K562 (cell line): ENCODE measurements around the gene SBDS. TPM values are rescaled to one million over a fixed set of nuclear protein-coding genes. Genes with fewer than 3 reads are reported as not detected.

ENCODE experiments used
- ATF1 ChIP-seq, 2 experiments: fragments of 450-650 bp in 1 of 2; IDR thresholded peaks; 2 replicates each; pipeline ENCODE4 v1.6.1; 2016; ENCODE audit warnings: missing compliant biosample characterization in 1 of 2, missing genetic modification characterization in 1 of 2
- CEBPB ChIP-seq: fragments of 450-650 bp; IDR thresholded peaks from 2 replicates; pipeline ENCODE4 v1.6.1; 2016; ENCODE audit warnings: missing genetic modification characterization, missing compliant biosample characterization
- CREM ChIP-seq: IDR thresholded peaks from 2 replicates; pipeline ENCODE4 v1.6.1; 2014; ENCODE audit warnings: antibody characterized with exemption, low read depth
- CTBP1 ChIP-seq: fragments of 450-650 bp; IDR thresholded peaks from 2 replicates; pipeline ENCODE4 v1.6.1; 2016; ENCODE audit warnings: borderline replicate concordance
- FOXJ3 ChIP-seq: sonication (generic); formaldehyde crosslinking; IDR thresholded peaks from 2 replicates; pipeline ENCODE4 v1.4.0; 2020; ENCODE audit warnings: mild to moderate bottlenecking, missing genetic modification reagents
- HLTF ChIP-seq: fragments of 450-650 bp; IDR thresholded peaks from 2 replicates; pipeline ENCODE4 v1.6.1; 2016
- HSF4 ChIP-seq: fragments of 250-450 bp; sonication (Bioruptor Pico); IDR thresholded peaks from 2 replicates; pipeline ENCODE4 v2.1.2; 2022; ENCODE audit warnings: mild to moderate bottlenecking, moderate library complexity, borderline replicate concordance
- ILK ChIP-seq: fragments of 450-650 bp; IDR thresholded peaks from 2 replicates; pipeline ENCODE4 v1.6.1; 2016; ENCODE audit warnings: missing genetic modification characterization, low read depth, mild to moderate bottlenecking, missing compliant biosample characterization, moderate library complexity, borderline replicate concordance
- KDM4B ChIP-seq, 2 experiments: fragments of 450-650 bp in 1 of 2; sonication (generic) in 1 of 2; IDR thresholded peaks; 2 replicates each; pipeline ENCODE4 v1.6.1; 2016 to 2017; ENCODE audit warnings: borderline replicate concordance in 2 of 2, antibody characterized with exemption in 1 of 2, low read depth in 1 of 2, mild to moderate bottlenecking in 1 of 2
- MTA1 ChIP-seq: fragments of 450-650 bp; IDR thresholded peaks from 2 replicates; pipeline ENCODE4 v1.6.1; 2017; ENCODE audit warnings: borderline replicate concordance
- NCOA1 ChIP-seq: fragments of 450-650 bp; IDR thresholded peaks from 2 replicates; pipeline ENCODE4 v1.6.1; 2016; ENCODE audit warnings: low read depth
- PHF8 ChIP-seq: fragments of 200-600 bp; sonication (generic); IDR thresholded peaks from 2 replicates; pipeline ENCODE4 v1.6.1; 2012; ENCODE audit warnings: mixed run types, mild to moderate bottlenecking, inconsistent platforms, low read length, moderate library complexity, borderline replicate concordance
- POU5F1 ChIP-seq: fragments of 150-350 bp; IDR thresholded peaks from 2 replicates; pipeline ENCODE4 v1.6.1; 2014; ENCODE audit warnings: borderline replicate concordance, low read length, low read depth, mild to moderate bottlenecking; ENCODE audit not compliant: partially characterized antibody
- RAD51 ChIP-seq: fragments of 450-650 bp; IDR thresholded peaks from 2 replicates; pipeline ENCODE4 v1.7.1; 2016; ENCODE audit warnings: low read depth, mild to moderate bottlenecking, borderline replicate concordance
- SRSF7 ChIP-seq: fragments of 200-400 bp; formaldehyde crosslinking; optimal IDR thresholded peaks from 2 replicates; pipeline ENCODE3; 2017; ENCODE audit warnings: mild to moderate bottlenecking, low read depth, low read length
- TAL1 ChIP-seq: fragments of 450-650 bp; IDR thresholded peaks from 2 replicates; pipeline ENCODE4 v1.6.1; 2016; ENCODE audit warnings: mild to moderate bottlenecking
- TBL1XR1 ChIP-seq, 2 experiments: IDR thresholded peaks; 2 replicates each; pipeline ENCODE4 v1.6.1; 2012; ENCODE audit warnings: improper control_type of control experiment in 2 of 2, low read length in 2 of 2, mild to moderate bottlenecking in 1 of 2
- TFAP4 ChIP-seq: sonication (generic); formaldehyde crosslinking; IDR thresholded peaks from 2 replicates; pipeline ENCODE4 v1.8.0; 2022; ENCODE audit warnings: missing genetic modification reagents, mild to moderate bottlenecking, moderate library complexity, borderline replicate concordance
- ZBTB9 ChIP-seq: fragments of 450-650 bp; formaldehyde crosslinking; IDR thresholded peaks from 2 replicates; pipeline ENCODE4 v1.4.0; 2020; ENCODE audit warnings: mild to moderate bottlenecking, moderate library complexity
- ZNF274 ChIP-seq: IDR thresholded peaks from 2 replicates; pipeline ENCODE4 v1.6.1; 2011; ENCODE audit warnings: low read depth, mild to moderate bottlenecking, low read length, moderate library complexity, borderline replicate concordance
- ZNF324 ChIP-seq: fragments of 250-450 bp; sonication (Bioruptor Pico); IDR thresholded peaks from 2 replicates; pipeline ENCODE4 v1.4.0; 2020; ENCODE audit warnings: mild to moderate bottlenecking
- ZNF354B ChIP-seq: fragments of 250-450 bp; sonication (Bioruptor Pico); IDR thresholded peaks from 2 replicates; pipeline ENCODE4 v1.4.0; 2020
- polyA plus RNA-seq, 8 experiments: library from polyadenylated mRNA; depleted of rRNA in 4 of 8; stranded (reverse) in 5 of 8; unstranded in 3 of 8; fragments of >200 nt; fragmentation: Nextera tagmentation in 2 of 8; fragmentation: Illumina TruSeq in 1 of 8; extraction: Ambion mirVana in 2 of 8; extraction: Trizol in 1 of 8; gene quantifications; 2 replicates each; pipeline versions ENCODE4 v1.2.1 to v1.2.3, GENCODE V29; 2011 to 2014; ENCODE audit warnings: inconsistent platforms in 1 of 8, missing spikeins in 1 of 8
- total RNA-seq, 7 experiments: library from RNA; depleted of rRNA in 6 of 7; stranded (reverse); fragments of >200 nt in 6 of 7; fragmentation: Illumina TruSeq in 2 of 7; extraction: Trizol in 2 of 7; gene quantifications; 2 replicates each; pipeline versions ENCODE4 v1.2.1 to v1.2.3, GENCODE V29; 2011 to 2021; ENCODE audit warnings: low replicate concordance in 1 of 7
- TF ChIP-seq, protein P1 (sequence below): fragments of 250-450 bp; sonication (Bioruptor Pico); IDR thresholded peaks from 2 replicates; pipeline ENCODE4 v1.8.0; 2021; ENCODE audit warnings: mild to moderate bottlenecking, moderate library complexity
- TF ChIP-seq, protein P2 (sequence below): fragments of 450-650 bp; formaldehyde crosslinking; IDR thresholded peaks from 2 replicates; pipeline ENCODE4 v1.4.0; 2020; ENCODE audit warnings: mild to moderate bottlenecking

SBDS gene
- total and polyA plus RNA-seq, 9 of the 15 experiments (the other 6 are each of a cell fraction or from before 2014, with no cell fraction given) = 105 to 174 (median 117) TPM

DNA sequence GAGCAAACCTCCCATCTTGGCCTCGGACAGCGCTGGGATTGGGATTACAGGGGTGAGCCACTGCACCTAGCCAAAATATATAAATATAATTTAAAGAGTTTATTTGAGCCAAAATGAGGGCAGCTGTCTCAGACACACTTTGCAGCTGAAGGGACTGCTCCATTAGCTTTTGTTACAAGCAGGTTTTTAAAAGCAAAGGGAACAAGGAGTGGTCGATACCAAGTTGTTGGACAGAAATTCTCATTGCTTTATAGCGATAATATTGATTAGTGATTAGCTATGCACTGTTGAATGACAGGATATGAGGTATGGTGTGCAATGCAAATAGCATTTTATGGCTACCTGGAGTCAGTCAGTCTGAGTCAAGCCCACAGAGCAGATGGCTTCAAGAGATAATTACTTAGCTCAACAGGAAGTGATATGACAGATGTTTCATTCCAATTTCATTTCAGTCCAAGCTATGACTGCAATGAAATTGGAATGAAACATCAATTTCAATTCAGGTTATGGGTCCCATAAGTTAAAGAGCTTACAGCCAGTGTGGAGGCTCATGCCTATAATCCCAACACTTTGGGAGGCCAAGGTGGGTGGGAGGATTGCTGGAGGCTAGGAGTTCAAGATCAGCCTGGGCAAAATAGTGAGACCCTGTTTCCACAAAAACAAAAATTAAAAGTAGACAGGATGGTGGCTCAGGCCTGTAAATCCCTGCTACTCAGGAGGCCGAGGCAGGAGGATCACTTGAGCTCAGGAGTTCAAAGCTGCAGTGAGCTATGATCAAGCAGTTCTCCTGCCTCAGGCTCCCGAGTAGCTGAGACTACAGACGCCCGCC is 24.4 kb upstream of the SBDS start (continued):
- no peak for TF ChIP-seq ATF1 (CRISPR knock-in tag; IDR thresholded peaks at IDR 0.05)
- TF ChIP-seq ATF1 (tag; IDR thresholded peaks at IDR 0.05) = peak; percentile 41
- TF ChIP-seq NCOA1 = peak; percentile 64; the same call in 1 of the 2 replicates
- no peak for TF ChIP-seq HSF4 (CRISPR knock-in tag)
- peak in 1 of 2 experiments; percentile 57; a peak in 1 of 4 replicates for TF ChIP-seq TBL1XR1 (IDR thresholded peaks at IDR 0.05; ENCODE audit: low read length in 2 of 2)
- TF ChIP-seq, protein P1, sequence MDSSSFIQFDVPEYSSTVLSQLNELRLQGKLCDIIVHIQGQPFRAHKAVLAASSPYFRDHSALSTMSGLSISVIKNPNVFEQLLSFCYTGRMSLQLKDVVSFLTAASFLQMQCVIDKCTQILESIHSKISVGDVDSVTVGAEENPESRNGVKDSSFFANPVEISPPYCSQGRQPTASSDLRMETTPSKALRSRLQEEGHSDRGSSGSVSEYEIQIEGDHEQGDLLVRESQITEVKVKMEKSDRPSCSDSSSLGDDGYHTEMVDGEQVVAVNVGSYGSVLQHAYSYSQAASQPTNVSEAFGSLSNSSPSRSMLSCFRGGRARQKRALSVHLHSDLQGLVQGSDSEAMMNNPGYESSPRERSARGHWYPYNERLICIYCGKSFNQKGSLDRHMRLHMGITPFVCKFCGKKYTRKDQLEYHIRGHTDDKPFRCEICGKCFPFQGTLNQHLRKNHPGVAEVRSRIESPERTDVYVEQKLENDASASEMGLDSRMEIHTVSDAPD (CRISPR knock-in tag) = no peak
- TF ChIP-seq, protein P2, sequence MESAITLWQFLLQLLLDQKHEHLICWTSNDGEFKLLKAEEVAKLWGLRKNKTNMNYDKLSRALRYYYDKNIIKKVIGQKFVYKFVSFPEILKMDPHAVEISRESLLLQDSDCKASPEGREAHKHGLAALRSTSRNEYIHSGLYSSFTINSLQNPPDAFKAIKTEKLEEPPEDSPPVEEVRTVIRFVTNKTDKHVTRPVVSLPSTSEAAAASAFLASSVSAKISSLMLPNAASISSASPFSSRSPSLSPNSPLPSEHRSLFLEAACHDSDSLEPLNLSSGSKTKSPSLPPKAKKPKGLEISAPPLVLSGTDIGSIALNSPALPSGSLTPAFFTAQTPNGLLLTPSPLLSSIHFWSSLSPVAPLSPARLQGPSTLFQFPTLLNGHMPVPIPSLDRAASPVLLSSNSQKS (CRISPR knock-in tag) = no peak
- peak; percentile 54; the same call in 1 of the 2 replicates for TF ChIP-seq CEBPB (tag)
- no peak for TF ChIP-seq KDM4B (IDR thresholded peaks at IDR 0.05; ENCODE audit: borderline replicate concordance in 2 of 2, low read depth in 1 of 2)
- TF ChIP-seq ZBTB9 (CRISPR knock-in tag) = peak; percentile 59; the same call in 1 of the 2 replicates
- no peak for TF ChIP-seq ZNF324 (CRISPR knock-in tag)
- no peak for TF ChIP-seq SRSF7
- no peak for TF ChIP-seq ZNF354B
- TF ChIP-seq PHF8 = no peak
- TF ChIP-seq CREM = peak; percentile 64; the same call in 1 of the 2 replicates
- TF ChIP-seq FOXJ3 (CRISPR knock-in tag) = no peak
- no peak for TF ChIP-seq RAD51
- peak; percentile 88; the same call in 1 of the 2 replicates for TF ChIP-seq MTA1
- no peak; the same call in 1 of the 2 replicates for TF ChIP-seq HLTF
- TF ChIP-seq CTBP1 = peak; percentile 71; the same call in 1 of the 2 replicates
- no peak for TF ChIP-seq ILK (tag)
- no peak for TF ChIP-seq POU5F1
- TF ChIP-seq TFAP4 = no peak
- no peak for TF ChIP-seq ZNF274
- TF ChIP-seq TAL1 = peak; percentile 90
